ENCODE data around the gene MTA1.

DNA sequence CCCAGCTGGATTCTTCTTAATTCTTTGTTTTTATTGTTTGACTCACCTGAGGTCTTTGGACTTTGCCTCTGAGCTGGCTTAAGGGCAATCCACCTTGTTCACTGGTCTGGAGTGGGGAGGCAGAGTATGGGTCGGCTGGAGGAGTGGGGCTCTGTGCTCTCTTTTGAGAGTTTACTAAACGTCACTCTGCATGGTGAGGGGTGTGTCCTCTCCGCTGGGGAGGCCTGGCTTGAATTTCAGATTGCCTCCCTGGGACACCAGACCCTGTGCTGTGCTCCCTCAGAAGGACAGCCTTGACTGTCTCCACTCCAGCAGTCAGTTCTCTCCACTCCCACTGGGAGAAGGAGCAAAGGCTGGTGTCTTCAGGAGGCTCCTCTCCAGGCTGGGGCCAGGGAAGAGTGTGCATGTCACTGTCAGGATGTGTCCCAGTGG lies 1.9 kb upstream of the MTA1 start:
- TF ChIP-seq, protein P1, sequence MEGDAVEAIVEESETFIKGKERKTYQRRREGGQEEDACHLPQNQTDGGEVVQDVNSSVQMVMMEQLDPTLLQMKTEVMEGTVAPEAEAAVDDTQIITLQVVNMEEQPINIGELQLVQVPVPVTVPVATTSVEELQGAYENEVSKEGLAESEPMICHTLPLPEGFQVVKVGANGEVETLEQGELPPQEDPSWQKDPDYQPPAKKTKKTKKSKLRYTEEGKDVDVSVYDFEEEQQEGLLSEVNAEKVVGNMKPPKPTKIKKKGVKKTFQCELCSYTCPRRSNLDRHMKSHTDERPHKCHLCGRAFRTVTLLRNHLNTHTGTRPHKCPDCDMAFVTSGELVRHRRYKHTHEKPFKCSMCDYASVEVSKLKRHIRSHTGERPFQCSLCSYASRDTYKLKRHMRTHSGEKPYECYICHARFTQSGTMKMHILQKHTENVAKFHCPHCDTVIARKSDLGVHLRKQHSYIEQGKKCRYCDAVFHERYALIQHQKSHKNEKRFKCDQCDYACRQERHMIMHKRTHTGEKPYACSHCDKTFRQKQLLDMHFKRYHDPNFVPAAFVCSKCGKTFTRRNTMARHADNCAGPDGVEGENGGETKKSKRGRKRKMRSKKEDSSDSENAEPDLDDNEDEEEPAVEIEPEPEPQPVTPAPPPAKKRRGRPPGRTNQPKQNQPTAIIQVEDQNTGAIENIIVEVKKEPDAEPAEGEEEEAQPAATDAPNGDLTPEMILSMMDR (conservative IDR thresholded peaks at IDR 0.05; ENCODE audit: low read depth, low read length): no peak
- no peak for TF ChIP-seq EZH2 (IDR thresholded peaks at IDR 0.05; ENCODE audit: borderline replicate concordance, low read depth, low read length, poor library complexity, severe bottlenecking)
